Osteoblast (primary cell): ENCODE results near the gene SHANK1. TPM values are rescaled to one million over a fixed set of nuclear protein-coding genes. Genes with fewer than 3 reads are reported as not detected.

Experiments
- DNase-seq: peaks from one replicate; pipeline ENCODE4 v3.0.0; 2011; ENCODE audit warnings: low spot score, mixed read lengths; ENCODE audit not compliant: insufficient read length; ENCODE audit errors: missing footprints
- H2AFZ ChIP-seq: 2 replicates; pipeline ENCODE4 v1.6.0; 2011; ENCODE audit warnings: mild to moderate bottlenecking, low read length
- H3K27ac ChIP-seq: 2 replicates; pipeline ENCODE4 v1.5.1; 2011; ENCODE audit warnings: mild to moderate bottlenecking, low read depth, low read length, moderate library complexity
- H3K27me3 ChIP-seq: 2 replicates; pipeline ENCODE4 v1.6.0; 2012; ENCODE audit warnings: mild to moderate bottlenecking, control low read depth, inconsistent platforms, low read length, moderate library complexity; ENCODE audit not compliant: insufficient read depth
- H3K36me3 ChIP-seq: 2 replicates; pipeline ENCODE4 v1.5.1; 2011; ENCODE audit warnings: mild to moderate bottlenecking, low read length, control low read depth, moderate library complexity; ENCODE audit not compliant: insufficient read depth
- H3K4me1 ChIP-seq: 2 replicates; pipeline ENCODE4 v1.5.1; 2011; ENCODE audit warnings: mild to moderate bottlenecking, low read length, control low read depth, moderate library complexity; ENCODE audit not compliant: insufficient read depth
- H3K4me2 ChIP-seq: 2 replicates; pipeline ENCODE4 v1.6.0; 2011; ENCODE audit warnings: mild to moderate bottlenecking, low read length; ENCODE audit not compliant: insufficient read depth
- H3K4me3 ChIP-seq: fragments of 200-600 bp; sonication (generic); 3 replicates; pipeline ENCODE4 v1.5.1; 2012; ENCODE audit warnings: mild to moderate bottlenecking, low read length, inconsistent platforms; ENCODE audit not compliant: insufficient read depth
- H3K79me2 ChIP-seq: 2 replicates; pipeline ENCODE4 v1.6.0; 2012; ENCODE audit warnings: mild to moderate bottlenecking, low read length, control low read depth, inconsistent platforms; ENCODE audit not compliant: insufficient read depth
- H3K9me3 ChIP-seq: 2 replicates; pipeline ENCODE4 v1.5.1; 2011; ENCODE audit warnings: low read depth, low read length, control low read depth
- H4K20me1 ChIP-seq: 2 replicates; pipeline ENCODE4 v1.6.0; 2012; ENCODE audit warnings: mild to moderate bottlenecking, low read length, control low read depth; ENCODE audit not compliant: insufficient read depth
- CTCF ChIP-seq: IDR thresholded peaks from 2 replicates; pipeline ENCODE4 v1.5.1; 2011; ENCODE audit warnings: mild to moderate bottlenecking, low read depth, low read length, moderate library complexity; ENCODE audit errors: extremely low read depth
- total RNA-seq: library from RNA; depleted of rRNA; stranded (reverse); fragments of >200 nt; gene quantifications from 2 replicates; pipeline ENCODE4 v1.2.3, GENCODE V29; 2012

The SHANK1 gene
- total RNA-seq, 1 donor, result 1.1 TPM

- Histone ChIP-seq H4K20me1 (peaks cover 7% of the 10 kb centered on the region), H3K4me2 (no peak overlapping the region), H2AFZ (no peak overlapping the region), H3K9me3 (no peaks in the 10 kb centered on the region), H3K4me3 (no peak overlapping the region), H3K27ac (no peak overlapping the region), H3K36me3 (no peaks in the 10 kb centered on the region), H3K4me1 (no peaks in the 10 kb centered on the region), H3K27me3 (peaks cover 6% of the 10 kb centered on the region), H3K79me2 (no peaks in the 10 kb centered on the region)
- no peak for TF ChIP-seq CTCF
- no peak for DNase-seq
Observed at GRCh38 chr19:50693064-50693975, 26.3 kb downstream of the SHANK1 start.

- no peak overlapping the region for H3K4me2 ChIP-seq
- peaks cover 6% of the 10 kb centered on the region for H3K27me3 ChIP-seq
- no peaks in the 10 kb centered on the region for H3K79me2 ChIP-seq
- no peaks in the 10 kb centered on the region for H3K4me1 ChIP-seq
- TF ChIP-seq CTCF, result no peak
- no peak overlapping the region for H3K4me3 ChIP-seq
- H2AFZ ChIP-seq, result no peak overlapping the region
- H3K9me3 ChIP-seq, result no peaks in the 10 kb centered on the region
- no peak overlapping the region for H3K27ac ChIP-seq
- DNase-seq, result no peak
- peaks cover under 1% of the 10 kb centered on the region for H4K20me1 ChIP-seq
- H3K36me3 ChIP-seq, result no peaks in the 10 kb centered on the region
Observed at GRCh38 chr19:50690439-50690838, 29.2 kb downstream of the SHANK1 start.

DNA sequence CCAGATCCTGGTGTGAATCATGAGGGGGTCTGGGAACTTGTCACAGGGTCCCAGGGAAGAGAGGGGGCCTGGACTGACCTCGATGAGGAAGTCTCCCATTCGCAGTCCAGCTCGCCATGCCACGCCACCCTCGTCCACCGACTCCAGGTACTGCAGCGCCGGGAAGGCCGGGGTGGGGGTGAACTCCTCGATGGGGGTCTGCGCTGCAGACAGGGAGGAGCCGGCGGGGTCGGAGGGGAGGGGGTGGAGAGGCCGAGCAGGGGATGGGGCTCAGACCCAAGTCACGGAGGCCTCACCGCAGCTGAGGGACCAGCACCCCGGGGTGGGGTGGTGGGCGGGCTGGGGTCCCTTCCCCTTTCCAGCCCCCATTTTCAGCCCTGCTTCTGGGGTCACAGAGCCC lies 30.8 kb downstream of the SHANK1 start:
- Histone ChIP-seq H3K27ac (no peak overlapping the region), H3K4me2 (no peak overlapping the region), H4K20me1 (no peaks in the 10 kb centered on the region), H2AFZ (no peak overlapping the region), H3K36me3 (no peaks in the 10 kb centered on the region), H3K79me2 (no peaks in the 10 kb centered on the region), H3K9me3 (no peaks in the 10 kb centered on the region), H3K4me1 (no peaks in the 10 kb centered on the region), H3K27me3 (no peaks in the 10 kb centered on the region), H3K4me3 (no peak overlapping the region)
- no peak for DNase-seq
- TF ChIP-seq CTCF, result no peak

DNA sequence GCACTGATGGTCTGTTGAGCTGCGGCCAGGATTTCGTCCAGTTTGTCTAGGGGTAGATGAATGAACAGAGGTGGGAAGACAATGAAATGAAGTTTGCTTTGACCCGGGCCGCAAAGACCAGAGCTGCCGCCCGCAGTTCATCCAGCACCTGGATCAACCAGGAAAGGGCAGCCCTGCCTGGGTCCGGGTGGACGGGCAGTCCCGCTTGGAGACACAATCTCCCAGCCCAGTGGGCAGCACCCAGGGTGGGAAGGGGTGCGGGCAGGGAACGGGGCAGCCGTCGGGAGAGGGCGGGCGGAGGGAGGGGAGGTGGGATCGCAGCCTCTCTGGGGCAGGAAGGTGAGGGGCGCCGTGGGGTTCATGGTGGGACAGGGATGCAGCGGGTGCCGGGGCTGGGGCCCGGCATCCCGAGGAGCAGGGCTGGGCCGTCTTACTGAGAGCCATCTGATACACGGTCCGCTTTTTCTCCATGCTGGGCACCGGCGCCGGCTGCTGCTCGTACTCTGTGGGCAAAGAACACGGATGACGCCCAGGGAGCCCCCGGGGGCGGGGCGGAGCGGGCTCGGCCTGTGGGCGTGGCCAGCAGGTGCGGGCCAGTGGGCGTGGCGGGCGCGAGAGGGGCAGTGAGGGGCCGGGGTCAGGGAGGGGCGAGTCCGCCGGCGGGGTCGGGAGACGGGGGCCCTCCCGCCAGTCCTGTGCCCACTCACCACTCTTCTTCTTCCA lies 33.1 kb downstream of the SHANK1 start:
- Histone ChIP-seq H2AFZ (no peak overlapping the region), H3K4me3 (no peak overlapping the region), H3K79me2 (no peaks in the 10 kb centered on the region), H4K20me1 (no peaks in the 10 kb centered on the region), H3K4me1 (no peaks in the 10 kb centered on the region), H3K27ac (no peak overlapping the region), H3K27me3 (no peaks in the 10 kb centered on the region), H3K4me2 (no peak overlapping the region), H3K36me3 (no peaks in the 10 kb centered on the region), H3K9me3 (no peaks in the 10 kb centered on the region)
- no peak for DNase-seq
- TF ChIP-seq CTCF, result no peak
